ENCODE data around the gene DLG3.

The DLG3 gene

GRCh38 chrX:70468709-70469108 lies 24.1 kb downstream of the DLG3 start:
- CTCF ChIA-PET: no interaction called here
- POLR2A ChIA-PET: interaction anchor here (0.8 kb wide), 1 partner anchor 13 kb away, joined by 3 read pairs; no protein-coding TSS in a partner anchor
- no peak for DNase-seq (ENCODE audit: extremely low spot score)
- no peak for TF ChIP-seq PKNOX1 (IDR thresholded peaks at IDR 0.05)
- no peak for TF ChIP-seq FOXM1 (IDR thresholded peaks at IDR 0.05; ENCODE audit: borderline replicate concordance)
- no peak for TF ChIP-seq LEF1 (IDR thresholded peaks at IDR 0.05; ENCODE audit: borderline replicate concordance)
- TF ChIP-seq BHLHE40 (IDR thresholded peaks at IDR 0.05; ENCODE audit: borderline replicate concordance): no peak
- TF ChIP-seq ARNT (IDR thresholded peaks at IDR 0.05): no peak
- no peak for TF ChIP-seq NFRKB (IDR thresholded peaks at IDR 0.05)
- TF ChIP-seq ZNF384 (IDR thresholded peaks at IDR 0.05): no peak
- no peak for TF ChIP-seq TARDBP (IDR thresholded peaks at IDR 0.05)
- no peak for TF ChIP-seq ELF4 (IDR thresholded peaks at IDR 0.05)
- TF ChIP-seq CTBP1 (IDR thresholded peaks at IDR 0.05; ENCODE audit: borderline replicate concordance): no peak
- no peak for TF ChIP-seq HDGF (IDR thresholded peaks at IDR 0.05; ENCODE audit: borderline replicate concordance)
- TF ChIP-seq SUZ12 (IDR thresholded peaks at IDR 0.05): no peak
- TF ChIP-seq FOXA1 (IDR thresholded peaks at IDR 0.05): no peak
- no peak for TF ChIP-seq SP1 (IDR thresholded peaks at IDR 0.05)
- TF ChIP-seq L3MBTL2 (conservative IDR thresholded peaks at IDR 0.05): no peak

GRCh38 chrX:70470850-70471289 lies 26.2 kb downstream of the DLG3 start:
- TF ChIP-seq ZNF384 (IDR thresholded peaks at IDR 0.05): no peak
- TF ChIP-seq FOXK2 (IDR thresholded peaks at IDR 0.05): no peak
- TF ChIP-seq TARDBP (IDR thresholded peaks at IDR 0.05): no peak
- TF ChIP-seq ARNT (IDR thresholded peaks at IDR 0.05): no peak
- TF ChIP-seq FOXM1 (IDR thresholded peaks at IDR 0.05; ENCODE audit: borderline replicate concordance): no peak
- TF ChIP-seq PKNOX1 (IDR thresholded peaks at IDR 0.05): no peak
- TF ChIP-seq L3MBTL2 (conservative IDR thresholded peaks at IDR 0.05): no peak
- no peak for TF ChIP-seq NFRKB (IDR thresholded peaks at IDR 0.05)
- TF ChIP-seq SUZ12 (IDR thresholded peaks at IDR 0.05): no peak
- no peak for TF ChIP-seq FOXA1 (IDR thresholded peaks at IDR 0.05)
- POLR2A ChIA-PET: no interaction called here

GRCh38 chrX:70476166-70476933 lies 31.7 kb downstream of the DLG3 start:
- CTCF ChIA-PET: no interaction called here
- TF ChIP-seq NFRKB (IDR thresholded peaks at IDR 0.05) (no peak), PKNOX1 (IDR thresholded peaks at IDR 0.05) (no peak), BHLHE40 (IDR thresholded peaks at IDR 0.05; ENCODE audit: borderline replicate concordance) (no peak), SUZ12 (IDR thresholded peaks at IDR 0.05) (no peak), ELF4 (IDR thresholded peaks at IDR 0.05) (no peak), LEF1 (IDR thresholded peaks at IDR 0.05; ENCODE audit: borderline replicate concordance) (no peak), FOXA1 (IDR thresholded peaks at IDR 0.05) (no peak), FOXK2 (IDR thresholded peaks at IDR 0.05) (no peak), L3MBTL2 (conservative IDR thresholded peaks at IDR 0.05) (no peak), HDGF (IDR thresholded peaks at IDR 0.05; ENCODE audit: borderline replicate concordance) (no peak), ARNT (IDR thresholded peaks at IDR 0.05) (no peak), FOXM1 (IDR thresholded peaks at IDR 0.05; ENCODE audit: borderline replicate concordance) (no peak), TARDBP (IDR thresholded peaks at IDR 0.05) (no peak), ZNF384 (IDR thresholded peaks at IDR 0.05) (no peak), CTBP1 (IDR thresholded peaks at IDR 0.05; ENCODE audit: borderline replicate concordance) (no peak), SP1 (IDR thresholded peaks at IDR 0.05) (no peak)
- POLR2A ChIA-PET: interaction anchor here (1.0 kb wide), 1 partner anchor 20 kb away, joined by 3 read pairs; no protein-coding TSS in a partner anchor
- DNase-seq (ENCODE audit: extremely low spot score): no peak

More at GRCh38 chrX:70470850-70471289, 26.2 kb downstream of the DLG3 start:
- no peak for DNase-seq (ENCODE audit: extremely low spot score)
- CTCF ChIA-PET: no interaction called here

GRCh38 chrX:70476934-70477733 lies 32.5 kb downstream of the DLG3 start:
- ChIA-PET CTCF (interaction anchor here (0.6 to 0.7 kb wide), 2 partner anchors 13 to 26 kb away, joined by 3 read pairs; no protein-coding TSS in a partner anchor), POLR2A (interaction anchor here (1.0 kb wide), 1 partner anchor 21 kb away, joined by 3 read pairs; no protein-coding TSS in a partner anchor)
- no peak for DNase-seq (ENCODE audit: extremely low spot score)
- TF ChIP-seq SP1 (IDR thresholded peaks at IDR 0.05) (no peak), NFRKB (IDR thresholded peaks at IDR 0.05) (no peak), L3MBTL2 (conservative IDR thresholded peaks at IDR 0.05) (no peak), HDGF (IDR thresholded peaks at IDR 0.05; ENCODE audit: borderline replicate concordance) (no peak), FOXK2 (IDR thresholded peaks at IDR 0.05) (no peak)

- no peak for DNase-seq (ENCODE audit: extremely low spot score)
- no peak for TF ChIP-seq ZNF384 (IDR thresholded peaks at IDR 0.05)
- TF ChIP-seq FOXM1 (IDR thresholded peaks at IDR 0.05; ENCODE audit: borderline replicate concordance): no peak
- no peak for TF ChIP-seq FOXA1 (IDR thresholded peaks at IDR 0.05)
- no peak for TF ChIP-seq BHLHE40 (IDR thresholded peaks at IDR 0.05; ENCODE audit: borderline replicate concordance)
- TF ChIP-seq CTBP1 (IDR thresholded peaks at IDR 0.05; ENCODE audit: borderline replicate concordance): no peak
- no peak for TF ChIP-seq SP1 (IDR thresholded peaks at IDR 0.05)
- TF ChIP-seq ARNT (IDR thresholded peaks at IDR 0.05): no peak
- no peak for TF ChIP-seq TARDBP (IDR thresholded peaks at IDR 0.05)
- TF ChIP-seq HDGF (IDR thresholded peaks at IDR 0.05; ENCODE audit: borderline replicate concordance): no peak
- TF ChIP-seq LEF1 (IDR thresholded peaks at IDR 0.05; ENCODE audit: borderline replicate concordance): no peak
- no peak for TF ChIP-seq FOXK2 (IDR thresholded peaks at IDR 0.05)
- no peak for TF ChIP-seq NFRKB (IDR thresholded peaks at IDR 0.05)
- ChIA-PET CTCF (interaction anchor here (0.6 to 1.2 kb wide), 2 partner anchors 23 to 26 kb away, joined by 3 read pairs; no protein-coding TSS in a partner anchor), POLR2A (interaction anchor here (1.0 to 1.3 kb wide), 2 partner anchors 22 to 76 kb away, joined by 3 read pairs; no protein-coding TSS in a partner anchor)
These were observed 33.1 kb downstream of the DLG3 start for GRCh38 chrX:70477734-70478075.
